Mesodermal cell (in vitro differentiated cells): ENCODE results near the gene SYT15. TPM values are rescaled to one million over a fixed set of nuclear protein-coding genes. Genes with fewer than 3 reads are reported as not detected.
"Not testable (repeated sequence)": the region's sequence is repeated elsewhere in the genome, so short reads cannot be mapped to it uniquely, and the experiment has no call there.

ENCODE experiments used
- H3K27ac ChIP-seq: 2 replicates; pipeline ENCODE4 v1.7.0; 2013; ENCODE audit warnings: mild to moderate bottlenecking, low read depth, low read length, moderate library complexity; ENCODE audit not compliant: severe bottlenecking
- H3K36me3 ChIP-seq: 2 replicates; pipeline ENCODE4 v1.7.1; 2013; ENCODE audit warnings: mild to moderate bottlenecking, low read length, moderate library complexity; ENCODE audit not compliant: control insufficient read depth, insufficient read depth
- H3K4me1 ChIP-seq: one replicate; pipeline ENCODE4 v1.7.1; 2013; ENCODE audit warnings: mild to moderate bottlenecking, low read length; ENCODE audit not compliant: insufficient read depth, control insufficient read depth, poor library complexity, severe bottlenecking
- H3K4me3 ChIP-seq: 2 replicates; pipeline ENCODE4 v1.7.0; 2013; ENCODE audit warnings: low read length, control low read depth, mild to moderate bottlenecking; ENCODE audit not compliant: insufficient read depth, poor library complexity, severe bottlenecking; ENCODE audit errors: extremely low read depth
- H3K9me3 ChIP-seq: 2 replicates; pipeline ENCODE4 v1.7.1; 2013; ENCODE audit warnings: mild to moderate bottlenecking, low read length, moderate library complexity; ENCODE audit not compliant: control insufficient read depth
- WGBS, 2 experiments: methylation state at CpG; one replicate each; pipeline ENCODE4 v1.1.5; 2013; ENCODE audit warnings: missing lambda C conversion rate in 2 of 2; ENCODE audit not compliant: insufficient coverage in 2 of 2; 5-methylcytosine and 5-hydroxymethylcytosine counted together
- polyA plus RNA-seq, 2 experiments: library from polyadenylated mRNA; stranded (reverse); fragments of 50-300 nt; gene quantifications; one replicate each; pipeline ENCODE4 v1.2.3, GENCODE V29; 2013

SYT15 gene
- polyA plus RNA-seq (2013, experiment 1 of 2), result 1.00 TPM
- polyA plus RNA-seq (2013, experiment 2 of 2), result 1.9 TPM

GRCh38 chr10:46578474-46579178 lies at the start of gene SYT15:
SYT15 (plus strand) TSS chr10:46579128; CDS start chr10:46579169, 41 bp downstream.
- H3K27ac ChIP-seq, H3K4me1 ChIP-seq, H3K9me3 ChIP-seq, H3K4me3 ChIP-seq, H3K36me3 ChIP-seq: not testable (repeated sequence)
- WGBS, 2 experiments, result 0% methylated on average over 2 of the region's 68 CpGs; no CpG with 5 or more reads in 1 of the 2 experiments

GRCh38 chr10:46529742-46530141 lies 49.2 kb upstream of the SYT15 start:
- not testable (repeated sequence) for H3K4me1 ChIP-seq, H3K36me3 ChIP-seq, H3K27ac ChIP-seq, H3K4me3 ChIP-seq, H3K9me3 ChIP-seq
- WGBS, 2 experiments, result 87 to 88% methylated on average over 7 of the region's 7 CpGs

GRCh38 chr10:46530249-46531186 lies 48.4 kb upstream of the SYT15 start:
- Histone ChIP-seq H3K36me3 (no peaks in the 10 kb centered on the region), H3K27ac (no peak overlapping the region), H3K9me3 (no peaks in the 10 kb centered on the region), H3K4me3 (no peak overlapping the region), H3K4me1 (no peaks in the 10 kb centered on the region)
- 90 to 96% methylated on average over 16 to 18 of the region's 18 CpGs for WGBS, 2 experiments

GRCh38 chr10:46532256-46532655 lies 46.7 kb upstream of the SYT15 start:
- not testable (repeated sequence) for H3K27ac ChIP-seq, H3K36me3 ChIP-seq, H3K4me3 ChIP-seq, H3K4me1 ChIP-seq, H3K9me3 ChIP-seq
- WGBS, 2 experiments, result no CpG with 5 or more reads among the region's 1 CpG

- no peaks in the 10 kb centered on the region for H3K36me3 ChIP-seq
These were observed 44.0 kb upstream of the SYT15 start for GRCh38 chr10:46534828-46535524.

DNA sequence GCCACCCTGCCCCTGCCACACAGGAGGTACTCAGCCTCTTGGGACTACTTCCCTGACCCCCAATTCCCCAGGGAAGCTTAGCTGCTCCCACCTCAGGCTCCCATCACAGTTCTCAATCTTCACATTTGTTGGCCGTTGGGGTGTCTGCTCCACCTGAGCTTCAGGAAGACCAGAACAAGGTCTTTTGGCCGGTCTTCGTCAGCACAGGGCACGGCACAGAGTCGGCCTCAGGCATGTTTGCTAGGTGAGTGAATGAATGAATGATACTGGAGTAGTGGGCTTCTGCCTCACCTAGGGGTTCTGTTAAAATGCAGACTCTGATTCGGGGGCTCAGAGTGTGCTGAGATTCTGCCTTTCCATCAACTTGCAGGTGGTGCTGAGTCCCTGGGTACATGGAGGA lies 42.8 kb upstream of the SYT15 start:
- Histone ChIP-seq H3K9me3 (no peaks in the 10 kb centered on the region), H3K4me3 (no peak overlapping the region), H3K4me1 (peaks cover 5% of the 10 kb centered on the region), H3K36me3 (no peaks in the 10 kb centered on the region), H3K27ac (no peak overlapping the region)
- 85 to 93% methylated on average over 6 of the region's 6 CpGs for WGBS, 2 experiments

More at GRCh38 chr10:46534828-46535524, 44.0 kb upstream of the SYT15 start:
- no peaks in the 10 kb centered on the region for H3K9me3 ChIP-seq
- H3K4me3 ChIP-seq, result no peak overlapping the region
- H3K27ac ChIP-seq, result no peak overlapping the region
- 81 to 84% methylated on average over 6 of the region's 6 CpGs for WGBS, 2 experiments
- peaks cover 2% of the 10 kb centered on the region for H3K4me1 ChIP-seq

DNA sequence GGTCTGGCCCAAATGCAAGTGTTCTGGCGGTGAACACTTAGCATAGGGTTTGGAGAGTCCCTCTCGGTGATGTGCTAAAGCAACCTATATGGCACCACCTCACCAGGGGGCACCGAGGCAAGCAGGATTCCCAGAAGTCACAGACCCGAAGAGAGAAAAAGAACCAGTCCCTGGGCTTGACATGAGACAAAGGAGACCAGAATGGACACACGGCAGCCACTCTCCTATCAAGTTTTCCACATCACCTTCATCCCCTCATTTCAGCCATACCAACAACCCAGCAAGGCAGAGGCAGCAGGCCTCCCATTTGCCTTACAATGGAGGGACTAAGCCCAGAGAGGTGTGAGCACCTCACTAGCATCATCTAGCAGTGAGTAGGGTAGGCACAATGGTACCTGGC lies 42.1 kb upstream of the SYT15 start:
- Histone ChIP-seq H3K27ac (no peak overlapping the region), H3K4me3 (no peak overlapping the region), H3K36me3 (no peaks in the 10 kb centered on the region), H3K4me1 (peaks cover 8% of the 10 kb centered on the region), H3K9me3 (no peaks in the 10 kb centered on the region)
- 84 to 90% methylated on average over 5 of the region's 5 CpGs for WGBS, 2 experiments

- H3K9me3 ChIP-seq, result no peaks in the 10 kb centered on the region
- 48 to 84% methylated on average over 2 to 4 of the region's 5 CpGs for WGBS, 2 experiments
- peaks cover 8% of the 10 kb centered on the region for H3K4me1 ChIP-seq
- H3K4me3 ChIP-seq, result no peak overlapping the region
- no peak overlapping the region for H3K27ac ChIP-seq
- no peaks in the 10 kb centered on the region for H3K36me3 ChIP-seq
These were observed 41.6 kb upstream of the SYT15 start for GRCh38 chr10:46537309-46537708.

DNA sequence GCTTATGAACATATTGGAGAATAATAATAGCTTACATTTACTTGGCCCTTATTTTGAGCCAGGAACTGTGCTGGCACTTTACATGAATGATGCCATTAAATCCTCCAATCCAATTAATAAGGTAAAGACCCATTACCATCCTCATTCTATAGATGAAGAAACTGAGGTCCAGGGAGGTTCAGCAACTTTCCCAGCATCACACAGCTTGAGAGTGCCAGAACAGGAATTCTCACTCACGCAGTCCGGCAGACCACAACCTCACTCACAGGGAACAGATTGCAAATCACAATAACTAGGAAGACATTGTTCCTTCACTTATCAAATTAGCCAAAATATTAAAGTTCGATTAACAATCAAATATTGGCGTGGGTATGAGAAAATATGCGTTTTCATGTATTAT lies 40.8 kb upstream of the SYT15 start:
- H3K4me3 ChIP-seq, result no peak overlapping the region
- peaks cover 8% of the 10 kb centered on the region for H3K4me1 ChIP-seq
- H3K9me3 ChIP-seq, result no peaks in the 10 kb centered on the region
- H3K27ac ChIP-seq, result no peak overlapping the region
- WGBS, 2 experiments, result 93 to 94% methylated on average over 2 to 5 of the region's 5 CpGs
- no peaks in the 10 kb centered on the region for H3K36me3 ChIP-seq

DNA sequence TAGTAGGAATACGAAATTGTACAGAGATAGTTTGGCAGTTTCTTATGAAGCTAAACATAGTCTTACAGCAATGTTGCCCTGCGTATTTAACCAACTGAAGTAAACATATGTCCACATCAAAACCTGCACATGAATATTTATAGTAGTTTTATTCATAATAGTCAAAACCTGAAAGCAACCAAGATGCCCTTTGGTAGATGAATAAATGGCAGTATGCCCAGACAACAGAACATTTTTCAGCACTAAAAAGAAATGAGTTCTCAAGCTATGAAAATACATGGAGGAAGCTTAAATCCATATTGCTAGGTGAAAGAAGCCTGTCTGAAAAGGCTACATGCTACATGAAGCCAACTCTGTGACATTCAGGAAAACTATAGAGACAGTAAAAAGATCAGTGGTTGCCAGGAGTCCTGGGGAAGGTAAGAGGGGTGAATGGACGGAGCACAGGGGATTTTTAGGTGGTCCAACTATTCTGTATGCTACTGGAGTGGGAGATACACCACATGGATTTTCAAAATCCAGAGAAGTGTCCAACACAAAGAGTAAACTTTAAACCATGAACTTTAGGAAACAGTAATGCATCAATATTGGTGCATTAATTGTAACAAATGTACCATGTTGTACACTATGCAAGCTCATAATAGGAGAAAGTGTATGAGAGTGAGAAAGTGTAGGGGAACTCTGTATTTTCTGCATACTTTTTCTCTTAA lies 40.1 kb upstream of the SYT15 start:
- no peaks in the 10 kb centered on the region for H3K36me3 ChIP-seq
- 82 to 100% methylated on average over 2 of the region's 3 CpGs for WGBS, 2 experiments
- H3K9me3 ChIP-seq, result no peaks in the 10 kb centered on the region
- H3K4me1 ChIP-seq, result peaks cover 8% of the 10 kb centered on the region
- no peak overlapping the region for H3K4me3 ChIP-seq
- no peak overlapping the region for H3K27ac ChIP-seq
